ENCODE data around the gene FAR1.

FAR1 gene

DNA sequence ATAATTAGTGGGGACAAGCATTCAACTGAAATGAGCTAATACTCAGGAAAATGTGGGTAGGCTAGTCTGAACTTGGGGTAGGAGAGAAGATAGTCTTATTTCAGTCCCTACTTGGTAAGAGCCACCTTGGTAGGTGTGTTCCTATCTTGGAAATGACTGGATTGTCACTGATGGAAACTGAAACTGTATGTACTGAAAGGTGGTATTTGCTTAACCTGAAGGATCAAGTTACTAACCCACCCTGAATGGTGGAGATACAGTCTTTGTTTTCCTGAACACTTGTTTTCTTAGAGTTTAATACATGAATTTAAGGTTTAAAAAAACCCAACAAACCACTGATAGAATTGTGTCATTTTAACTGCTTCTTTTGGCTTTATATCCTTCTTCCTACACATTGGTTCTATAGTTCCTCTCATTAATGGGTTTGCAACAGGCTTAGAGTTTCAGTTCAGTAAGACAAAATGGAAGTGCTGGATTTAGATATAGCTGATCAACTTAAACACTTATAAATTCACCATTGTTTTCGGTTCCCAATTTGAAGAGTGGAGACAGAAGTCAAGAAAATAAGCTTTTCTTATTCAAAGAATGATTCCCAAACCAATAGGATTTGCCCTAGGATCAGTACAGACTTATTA, 4.2 kb downstream of the FAR1 start:
- DNase-seq, result no peak

DNA sequence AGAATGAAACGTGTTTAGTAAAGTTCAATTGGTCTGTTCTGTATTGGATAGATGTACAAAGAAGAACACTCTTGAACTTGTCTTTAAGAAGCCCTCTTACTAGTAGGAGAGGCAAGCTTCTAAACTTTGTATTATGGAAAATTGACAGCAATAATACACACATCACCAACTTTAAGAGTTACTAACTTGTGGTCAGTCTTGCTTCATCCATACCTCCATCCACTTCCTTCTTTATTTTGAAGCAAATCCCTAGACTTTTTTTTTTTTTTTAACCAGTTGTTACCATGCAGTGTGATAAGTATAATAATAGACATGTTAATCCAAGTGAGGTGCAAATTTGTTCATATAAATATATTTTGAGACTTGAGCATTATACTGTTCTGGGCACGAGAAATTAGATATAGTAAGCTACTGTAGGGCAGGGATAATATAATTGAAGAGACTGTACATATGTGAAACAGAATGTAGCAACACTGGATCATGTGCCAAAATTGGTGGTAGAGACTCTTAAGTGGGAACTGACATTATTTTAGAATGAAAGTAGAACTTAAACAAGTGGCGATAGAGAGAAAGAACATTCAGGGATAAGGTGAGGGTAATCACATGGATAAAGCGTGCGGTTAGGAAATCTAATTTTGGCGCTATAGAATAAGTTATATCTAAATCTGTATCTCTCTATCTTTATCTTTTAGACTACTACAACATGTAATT, 6.5 kb downstream of the FAR1 start:
- no peak for DNase-seq

DNA sequence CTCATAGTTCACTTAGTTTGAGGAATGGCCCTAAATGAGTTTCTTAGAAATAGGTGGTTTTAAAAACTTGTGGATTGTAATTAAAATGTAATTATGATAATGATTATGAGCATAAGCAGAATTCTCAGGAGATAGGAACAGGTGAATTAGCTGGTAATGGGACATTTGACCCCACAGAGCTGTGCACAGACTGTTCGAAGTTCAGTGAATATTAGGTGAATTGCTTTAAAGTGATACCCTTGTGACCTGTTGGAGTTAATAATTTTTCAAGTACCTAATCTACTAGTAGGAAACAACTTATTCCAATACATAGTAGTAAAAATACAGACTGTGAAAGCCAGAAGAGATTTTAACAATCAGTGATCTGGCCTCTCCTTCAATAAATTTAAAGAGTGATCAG, 8.1 kb downstream of the FAR1 start:
- DNase-seq, result no peak

DNA sequence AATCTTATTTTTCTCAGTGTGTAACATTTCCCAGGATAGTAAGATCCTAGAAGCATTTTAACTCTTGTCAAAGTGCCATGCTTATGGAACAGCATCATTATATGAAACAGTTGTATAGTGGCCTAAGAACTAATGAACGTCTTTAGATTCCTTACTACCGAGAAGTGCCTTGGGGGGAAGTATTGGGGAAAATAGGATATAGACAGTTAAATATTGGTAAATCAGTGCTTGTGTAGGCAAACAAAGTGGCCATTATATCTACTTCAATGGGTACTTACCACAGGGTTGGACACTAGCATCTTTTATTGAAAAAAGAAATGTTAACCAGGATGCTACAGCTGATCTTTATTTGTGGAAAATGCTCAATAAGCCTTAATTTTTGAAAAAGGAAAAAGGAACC, 11.3 kb downstream of the FAR1 start:
- no peak for DNase-seq

DNA sequence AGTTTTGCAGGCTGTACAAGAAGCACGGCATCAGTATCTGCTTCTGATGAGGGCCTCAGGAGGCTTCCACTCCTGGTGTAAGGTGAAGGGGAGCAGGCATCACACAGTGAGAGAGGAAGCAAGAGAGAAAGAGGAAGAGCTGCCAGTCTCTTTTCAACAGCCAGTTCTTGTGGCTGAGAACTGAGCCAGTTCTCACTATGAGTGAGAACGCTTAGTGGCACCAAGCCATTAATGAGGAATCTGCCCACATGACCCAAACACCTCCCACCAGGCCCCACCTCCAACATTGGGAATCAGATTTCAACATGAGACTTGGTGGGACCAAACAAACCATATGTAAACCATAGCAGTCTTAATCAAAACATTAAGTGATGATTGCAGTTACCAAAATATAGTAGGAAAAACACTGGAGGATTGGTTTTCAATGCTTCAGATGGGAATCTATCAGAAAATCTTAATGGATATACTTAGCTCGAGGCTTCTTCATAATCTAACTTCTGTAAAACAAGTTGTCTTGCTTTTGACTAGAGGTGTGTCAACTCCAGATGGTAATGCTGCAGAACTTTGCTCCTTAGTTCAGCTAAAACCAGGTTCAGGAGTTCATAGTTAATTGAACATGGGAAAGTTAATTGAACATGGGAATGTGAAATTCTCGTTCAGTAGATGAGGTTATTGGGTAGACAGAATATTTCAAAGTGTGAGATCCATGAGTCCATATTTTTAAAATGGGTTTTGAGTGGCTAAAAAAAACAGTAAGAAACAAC, 12.2 kb downstream of the FAR1 start:
- DNase-seq, result no peak

DNA sequence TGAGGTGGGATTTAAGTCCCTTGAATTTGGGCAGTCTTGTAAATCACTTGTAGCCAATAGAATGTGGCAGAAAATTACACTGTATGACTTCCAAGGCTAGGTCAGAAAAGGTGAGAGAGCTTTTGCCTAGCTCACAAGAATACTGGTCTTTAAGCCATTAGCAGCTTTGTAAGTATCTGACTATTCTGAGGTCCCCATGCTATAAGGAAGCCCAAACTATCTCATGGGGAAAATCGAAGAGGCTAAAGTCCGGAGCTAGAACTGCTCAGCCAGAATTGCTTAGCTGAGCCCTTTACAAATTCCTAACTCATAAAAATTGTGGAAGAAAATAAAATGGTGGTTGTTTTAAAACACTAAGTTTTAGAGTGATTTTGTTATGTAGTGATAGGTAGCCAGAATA, 13.0 kb downstream of the FAR1 start:
- no peak for DNase-seq

DNA sequence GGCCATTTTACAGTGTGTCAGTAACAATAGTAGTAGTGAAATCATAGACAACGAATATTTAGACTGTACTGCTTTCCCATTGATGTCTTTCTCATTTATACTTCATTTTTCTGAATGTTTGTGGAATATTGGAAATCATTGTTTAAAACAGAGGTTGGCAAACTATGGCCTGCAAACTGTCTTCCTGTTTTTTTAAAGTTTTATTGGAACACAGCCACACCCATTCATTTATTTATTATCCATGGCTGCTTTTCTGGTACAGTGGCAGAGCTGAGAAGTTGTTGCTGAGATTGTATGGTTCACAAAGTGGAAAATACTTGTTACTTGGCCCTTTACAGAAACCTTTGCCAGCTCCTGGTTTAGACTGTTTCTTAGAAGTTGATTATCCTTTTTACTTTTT, 13.7 kb downstream of the FAR1 start:
- no peak for DNase-seq

DNA sequence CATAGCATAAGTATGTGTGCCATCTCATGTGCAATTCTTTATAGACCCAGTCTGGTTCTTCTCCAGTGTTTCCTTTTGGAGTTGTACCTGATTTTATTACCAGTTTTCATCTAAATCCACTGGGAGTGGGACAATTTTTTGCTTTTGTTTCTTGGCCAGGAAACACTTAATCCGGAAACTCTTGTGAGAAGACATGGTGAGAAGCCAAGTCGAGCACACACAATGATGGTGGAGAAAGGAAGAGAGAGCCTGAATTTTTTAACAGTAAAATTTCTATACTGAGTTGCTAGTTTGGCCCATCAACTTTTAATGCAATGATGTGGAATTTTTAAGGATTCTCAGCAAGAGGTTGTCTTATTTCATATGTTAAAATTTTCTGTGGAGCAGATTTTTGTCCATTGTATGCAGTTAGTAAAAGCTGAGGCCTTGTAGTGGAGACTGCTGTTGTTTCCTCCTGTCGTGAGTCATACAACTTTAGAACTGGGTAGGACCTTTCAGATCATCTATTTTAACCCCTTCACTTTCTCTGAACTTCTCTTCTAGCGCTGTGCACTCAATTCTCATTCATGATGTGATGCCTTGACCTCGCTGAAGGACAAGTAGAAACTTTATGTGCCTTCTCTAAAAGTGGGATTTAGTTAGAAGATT, 17.1 kb downstream of the FAR1 start:
- DNase-seq, result no peak

DNA sequence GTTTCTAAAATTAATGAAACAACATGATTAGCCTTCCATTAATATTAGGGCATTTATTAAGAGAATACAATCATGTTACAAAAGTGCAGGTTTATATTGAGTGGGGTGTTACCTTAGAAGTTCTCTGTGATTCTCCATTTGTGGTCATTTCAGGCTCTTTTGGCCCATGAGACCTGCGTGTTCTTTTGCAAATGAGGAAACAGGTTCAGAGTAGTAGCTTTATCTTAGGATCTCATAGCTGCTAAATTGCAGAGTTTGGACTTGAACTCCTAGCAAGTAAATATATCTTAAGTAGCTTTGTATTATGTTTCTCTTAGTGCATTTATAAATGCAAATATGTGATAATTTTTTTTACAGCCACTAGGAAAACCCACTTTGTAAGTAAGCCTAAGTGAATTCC, 18.3 kb downstream of the FAR1 start:
- DNase-seq, result no peak

DNA sequence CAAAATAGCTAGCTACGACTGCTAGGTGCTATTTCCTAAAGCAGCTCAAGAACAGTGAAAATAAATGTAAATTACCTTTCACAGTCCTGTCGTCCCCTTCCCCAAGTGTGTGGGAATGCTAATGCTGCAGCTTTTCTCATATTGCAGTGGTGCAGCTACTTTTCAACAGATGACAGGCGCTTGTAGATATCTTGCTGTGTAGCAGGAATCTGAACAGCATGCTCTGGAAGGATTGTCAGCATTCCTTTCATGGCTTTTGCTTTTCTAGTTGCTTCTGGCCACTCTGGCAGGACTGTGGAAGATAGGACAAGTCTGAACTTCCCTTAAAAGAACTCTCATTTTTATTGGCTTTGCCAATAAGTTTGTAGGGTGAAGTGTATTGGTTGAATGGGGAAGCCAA, 18.8 kb downstream of the FAR1 start:
- DNase-seq, result no peak

DNA sequence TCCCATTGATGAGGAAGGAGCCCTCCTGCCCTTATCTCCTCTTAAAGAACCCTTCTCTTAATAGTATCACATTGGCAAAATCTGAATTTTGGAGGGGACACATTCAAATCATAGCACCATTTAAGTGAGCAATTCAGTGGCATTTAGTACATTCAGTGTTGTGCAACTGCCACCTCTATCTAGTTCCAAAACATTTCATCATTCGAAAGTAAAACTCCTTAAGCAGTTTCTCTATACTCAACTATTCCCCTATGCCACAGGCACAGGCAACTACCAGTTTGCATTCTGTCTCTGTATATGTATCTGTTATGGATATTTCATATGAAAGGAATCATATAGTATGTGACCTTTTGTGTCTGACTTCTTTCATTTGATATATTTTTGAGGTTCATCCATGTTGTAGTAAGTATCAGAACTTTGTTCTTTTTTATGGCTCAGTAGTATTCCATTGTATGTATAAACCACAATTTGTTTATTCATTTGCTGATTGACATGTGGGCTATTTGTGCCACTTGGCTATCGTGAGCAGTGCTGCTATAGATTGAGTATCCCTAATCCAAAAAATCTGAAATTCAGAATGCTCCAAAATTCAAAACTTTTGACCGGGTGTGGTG, 22.9 kb downstream of the FAR1 start:
- DNase-seq, result no peak

DNA sequence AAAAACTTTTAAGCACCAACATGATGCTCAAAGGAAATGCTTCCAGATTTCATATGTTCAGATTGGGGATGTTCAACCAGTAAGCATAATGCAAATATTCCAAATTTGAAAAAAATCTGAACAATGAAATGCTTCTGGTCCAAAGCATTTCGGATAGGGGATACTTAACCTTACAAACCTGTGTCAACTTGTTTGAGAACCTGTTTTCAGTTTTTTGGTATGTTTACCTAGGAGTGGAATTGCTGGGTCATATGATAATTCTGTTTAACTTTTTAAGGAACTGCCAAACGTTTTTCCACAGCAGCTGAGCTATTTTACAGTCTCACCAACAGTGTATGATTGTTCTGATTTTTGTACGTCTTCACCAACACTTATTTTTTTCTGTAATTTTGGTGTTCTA, 23.7 kb downstream of the FAR1 start:
- DNase-seq, result no peak

DNA sequence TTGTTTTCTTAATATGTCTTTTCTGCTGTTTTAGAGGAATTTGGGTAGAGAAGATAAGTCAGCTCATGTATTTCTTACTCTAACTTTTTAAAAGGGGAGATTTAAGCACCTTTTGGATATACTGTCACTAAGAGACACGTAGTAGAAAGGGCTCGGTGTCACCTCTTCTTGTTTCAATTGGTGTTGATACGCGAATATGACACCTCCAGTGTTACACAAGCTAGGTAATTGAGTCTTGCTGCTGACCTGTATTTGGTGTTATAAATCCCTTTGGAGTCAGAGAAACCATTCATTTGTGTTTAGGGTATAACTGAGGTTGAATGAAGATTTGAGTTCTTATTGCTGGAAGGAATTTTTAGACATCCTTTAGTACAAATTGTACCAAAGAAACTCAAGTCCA, 25.6 kb downstream of the FAR1 start:
- DNase-seq, result no peak

DNA sequence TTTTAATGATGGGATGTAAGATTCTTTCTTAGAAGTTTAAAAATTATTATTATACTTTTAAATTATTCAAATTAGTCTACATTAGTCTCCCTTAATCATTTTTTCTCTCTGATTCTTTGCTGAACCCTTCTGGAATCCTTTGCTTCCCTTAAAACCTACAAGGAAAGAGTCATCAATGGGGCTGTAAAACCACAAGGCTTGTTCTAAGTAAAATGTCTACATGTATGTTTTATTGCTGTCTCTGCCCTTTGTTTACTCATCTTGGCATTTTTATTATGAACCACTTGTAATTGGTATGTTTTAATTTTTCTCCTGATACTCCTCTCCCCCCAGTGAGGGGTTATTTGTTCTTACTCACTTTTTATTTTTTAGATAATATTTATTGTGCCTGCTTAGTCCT, 27.4 kb downstream of the FAR1 start:
- no peak for DNase-seq

DNA sequence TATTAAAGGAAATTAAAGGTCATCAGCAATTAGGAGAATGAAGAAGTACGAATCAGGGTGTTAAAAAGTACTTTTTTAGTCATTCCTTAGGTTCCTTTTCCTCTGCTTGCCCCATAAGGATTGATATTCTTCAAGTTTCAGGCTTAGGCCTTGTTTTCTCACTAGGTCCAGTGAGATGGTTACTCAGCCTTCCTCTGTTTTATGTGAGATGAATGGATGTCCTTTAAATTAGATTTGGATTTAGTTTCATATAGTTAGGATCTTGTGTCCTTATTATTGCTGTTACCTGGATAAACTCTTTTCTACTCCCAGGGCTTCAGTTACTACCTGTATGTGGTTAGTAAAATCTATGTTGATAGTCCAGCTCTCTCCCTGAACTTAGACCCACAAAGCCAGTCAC, 29.2 kb downstream of the FAR1 start:
- no peak for DNase-seq

DNA sequence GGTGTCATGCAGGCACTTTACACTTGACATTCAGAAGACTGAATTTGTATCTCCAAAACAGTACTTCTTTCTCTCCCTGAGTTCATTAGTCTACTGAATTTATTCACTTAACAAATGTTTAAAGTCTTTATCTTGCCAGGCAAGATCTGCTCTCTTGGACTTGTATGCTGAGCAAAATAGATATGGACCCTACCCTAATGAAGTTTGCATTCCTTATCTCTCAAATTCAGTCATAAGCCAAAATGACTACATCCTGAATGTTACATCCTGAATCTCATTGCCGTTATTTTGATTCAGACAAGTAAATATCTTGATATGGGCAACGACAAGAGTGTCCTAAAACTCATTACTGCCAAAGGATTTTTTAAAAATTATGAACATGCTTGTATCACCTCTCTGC, 29.7 kb downstream of the FAR1 start:
- DNase-seq, result no peak

DNA sequence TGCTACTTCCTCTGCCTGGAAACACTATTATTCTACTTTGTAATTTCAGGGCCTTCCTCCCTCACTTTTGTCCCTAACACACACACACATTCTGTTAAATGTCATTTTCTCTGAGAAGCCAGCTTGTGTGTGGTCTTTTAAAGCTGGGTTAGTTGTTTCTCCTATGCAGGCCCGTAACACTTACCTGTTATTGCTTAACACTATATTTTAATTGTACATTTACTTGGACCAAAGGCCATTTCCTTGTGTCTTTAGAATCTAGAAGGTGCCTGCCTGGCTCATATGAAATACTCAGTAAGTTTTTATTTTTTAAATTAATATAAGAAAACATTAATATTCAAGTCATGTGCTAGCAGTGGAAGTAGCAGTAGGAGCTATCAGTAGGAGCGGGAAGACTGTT, 30.6 kb downstream of the FAR1 start:
- no peak for DNase-seq

DNA sequence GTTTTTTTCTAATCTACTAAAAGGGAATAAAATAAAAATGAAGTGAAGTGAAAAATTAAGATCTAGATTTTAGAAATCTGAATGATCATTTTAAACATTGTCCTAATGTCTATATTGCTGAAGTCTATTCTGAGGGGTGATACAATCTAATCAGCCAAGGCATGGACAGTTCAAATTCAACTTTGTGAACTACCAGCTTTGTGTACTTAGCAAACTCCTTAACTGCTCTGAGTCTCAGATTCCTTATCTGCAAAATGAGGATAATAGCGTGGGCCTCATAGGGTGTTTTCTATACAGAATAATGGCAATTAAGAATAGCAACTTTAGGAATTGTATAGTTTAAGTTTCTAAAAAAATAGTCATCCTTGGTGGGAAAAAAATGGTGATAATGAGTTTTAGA, 31.4 kb downstream of the FAR1 start:
- no peak for DNase-seq

DNA sequence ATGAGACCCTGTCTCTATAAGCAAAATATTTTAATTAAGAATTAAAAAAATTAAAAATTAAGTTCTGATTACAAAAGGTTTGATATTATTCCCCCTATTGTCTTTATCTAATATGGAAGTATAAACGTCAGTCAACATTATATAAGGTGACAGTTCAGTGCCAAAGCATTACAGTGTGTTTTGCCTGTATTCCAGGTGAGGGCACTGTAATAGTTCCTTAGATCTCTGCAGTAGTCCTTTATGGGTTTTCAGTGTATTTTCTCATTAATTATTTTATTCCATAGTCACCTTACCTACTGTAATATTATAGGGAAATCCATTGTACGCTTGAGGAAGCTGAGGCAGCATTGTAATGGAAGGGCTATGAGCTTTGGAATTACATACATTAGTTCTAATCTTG, 33.0 kb downstream of the FAR1 start:
- DNase-seq, result no peak

DNA sequence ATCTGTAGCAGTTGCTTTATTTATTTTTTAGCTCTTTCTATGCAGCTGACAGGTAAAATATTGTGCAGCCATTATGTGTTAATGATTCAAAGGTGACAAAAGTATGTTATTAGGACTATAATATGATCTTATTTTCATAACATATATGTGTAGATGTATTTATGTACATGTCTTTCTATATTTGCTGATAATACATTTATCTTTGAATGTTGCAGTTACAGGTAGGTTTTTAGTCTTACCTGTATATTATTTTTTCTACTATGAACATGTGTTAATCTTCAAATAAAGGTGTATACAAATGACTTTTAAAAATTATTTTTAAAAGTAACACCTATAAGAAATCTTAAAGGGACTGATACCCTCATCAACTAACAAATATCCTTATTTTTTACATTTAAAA, 33.6 kb downstream of the FAR1 start:
- no peak for DNase-seq

DNA sequence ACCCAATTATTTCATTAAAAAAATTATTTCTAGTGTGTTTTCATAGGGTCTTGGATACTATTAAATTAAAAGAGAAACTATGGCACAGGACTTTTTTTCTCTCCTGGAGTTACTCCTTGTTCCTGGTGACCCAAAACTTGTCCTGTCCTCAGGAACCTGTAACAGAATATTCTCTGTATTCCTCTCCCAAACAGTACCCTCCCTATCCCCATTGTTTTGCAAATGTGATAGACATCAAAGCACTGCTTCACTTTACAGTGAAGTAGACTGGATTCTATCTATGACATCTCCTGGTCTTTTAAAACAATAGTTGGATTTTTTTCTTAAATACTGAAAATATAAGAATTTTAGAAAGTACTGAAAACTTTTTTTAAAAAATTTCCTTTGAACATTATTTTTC, 37.2 kb downstream of the FAR1 start:
- DNase-seq, result no peak

DNA sequence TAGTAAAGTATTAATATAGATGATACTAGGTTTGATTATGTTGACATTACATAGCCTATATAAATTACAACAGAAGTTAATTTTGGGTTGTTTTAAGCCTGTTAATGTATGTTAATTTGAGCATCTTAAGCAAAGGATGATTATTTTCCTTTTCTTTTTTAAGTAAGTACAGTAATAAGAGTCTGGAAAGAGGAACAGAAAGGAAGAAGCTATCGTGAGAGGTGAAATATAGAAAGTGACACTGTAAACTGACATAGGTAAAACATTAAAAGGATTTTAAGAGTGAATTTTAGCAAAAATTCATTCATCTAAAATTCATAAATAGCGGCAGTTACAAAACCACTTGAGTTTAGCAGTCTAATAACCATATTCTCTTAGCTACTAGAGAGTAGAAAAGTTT, 45.5 kb downstream of the FAR1 start:
- no peak for DNase-seq

DNA sequence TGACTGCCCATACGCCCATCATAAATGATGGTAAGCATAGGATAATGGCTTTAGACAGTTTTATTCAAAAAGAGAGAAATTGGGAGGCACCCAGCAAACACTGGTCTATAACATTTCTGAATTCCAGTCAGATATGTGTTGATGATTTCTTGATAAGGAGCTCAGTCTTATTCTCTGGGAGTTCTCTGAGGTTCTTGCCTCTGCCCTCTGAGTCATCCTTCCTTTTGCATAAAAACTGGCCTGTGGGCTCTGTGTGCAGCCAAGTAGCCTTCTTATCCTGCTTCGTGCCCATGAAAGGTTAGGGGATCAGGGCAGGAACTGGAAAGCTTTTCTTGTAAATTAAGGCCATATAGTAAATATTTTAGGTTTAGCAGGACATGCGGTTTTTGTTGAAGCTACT, 48.9 kb downstream of the FAR1 start:
- no peak for DNase-seq

DNA sequence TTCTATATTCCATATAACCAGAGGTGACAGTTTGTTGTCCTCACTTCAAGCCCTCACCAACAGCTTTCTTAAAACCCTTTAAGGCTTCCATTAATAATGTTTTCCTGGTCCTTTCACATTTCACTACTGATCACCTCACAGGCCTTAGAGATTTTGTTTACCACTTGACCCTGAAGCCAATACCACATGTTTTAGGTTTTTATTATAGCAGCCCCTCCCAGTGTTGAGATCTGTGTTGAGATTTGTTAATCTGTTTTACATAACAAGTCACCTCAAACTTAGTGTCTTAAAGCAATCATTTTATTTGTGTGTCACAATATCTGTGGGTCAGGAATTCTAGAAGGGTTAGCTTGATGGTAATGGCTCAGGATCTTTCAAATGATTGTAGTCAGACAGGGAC, 49.9 kb downstream of the FAR1 start:
- no peak for DNase-seq

All from CD4-positive, alpha-beta T cell treated with Interleukin-17A for 1 hour (primary cell).